C1 segment of cervical spinal cord (tissue), 14 donors: Measurements from ENCODE around the gene CHIA.
A peak's percentile ranks its signal among the peaks of the same experiment; 100 is the strongest.
"Not testable (repeated sequence)": the region's sequence is repeated elsewhere in the genome, so short reads cannot be mapped to it uniquely, and the experiment has no call there.

Experiments used
- DNase-seq, 14 donors: peaks; one replicate each; lab custom pipeline; 2025; lab: John Stamatoyannopoulos, UW

The CHIA gene

GRCh38 chr1:111285879-111286278, 4.8 kb upstream of the CHIA start:
- DNase-seq, result no peak

GRCh38 chr1:111286912-111287311, 3.7 kb upstream of the CHIA start:
- no peak for DNase-seq

DNA sequence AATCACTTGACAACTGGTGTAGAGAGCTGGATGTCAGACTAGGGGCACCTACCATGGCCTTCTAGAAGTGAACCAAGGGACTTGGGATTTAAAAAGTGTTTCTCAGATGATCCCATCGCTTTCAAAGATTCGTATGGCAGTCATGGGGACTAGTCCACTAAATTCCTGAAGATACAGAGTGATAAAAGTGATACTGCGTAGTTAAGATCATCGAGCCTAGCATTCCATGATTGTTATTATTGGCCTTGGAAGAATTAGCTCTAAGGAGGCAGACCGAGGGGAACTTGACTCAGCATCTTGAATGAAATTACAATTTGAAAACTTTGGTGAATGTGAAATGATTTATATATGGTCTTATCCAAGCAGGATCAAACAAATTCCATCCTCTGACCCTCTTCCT, 1.3 kb upstream of the CHIA start:
- DNase-seq, result no peak

- no peak for DNase-seq
Measured at GRCh38 chr1:111290104-111290503, 547 bp upstream of the CHIA start.

GRCh38 chr1:111294390-111294789, 3.7 kb downstream of the CHIA start:
- no peak for DNase-seq

GRCh38 chr1:111302374-111302773, 11.7 kb downstream of the CHIA start:
- DNase-seq, result no peak

- DNase-seq, result no peak
Measured at GRCh38 chr1:111309690-111310089, 19.0 kb downstream of the CHIA start.

GRCh38 chr1:111318523-111318922, 27.9 kb downstream of the CHIA start:
- DNase-seq, result no peak

DNA sequence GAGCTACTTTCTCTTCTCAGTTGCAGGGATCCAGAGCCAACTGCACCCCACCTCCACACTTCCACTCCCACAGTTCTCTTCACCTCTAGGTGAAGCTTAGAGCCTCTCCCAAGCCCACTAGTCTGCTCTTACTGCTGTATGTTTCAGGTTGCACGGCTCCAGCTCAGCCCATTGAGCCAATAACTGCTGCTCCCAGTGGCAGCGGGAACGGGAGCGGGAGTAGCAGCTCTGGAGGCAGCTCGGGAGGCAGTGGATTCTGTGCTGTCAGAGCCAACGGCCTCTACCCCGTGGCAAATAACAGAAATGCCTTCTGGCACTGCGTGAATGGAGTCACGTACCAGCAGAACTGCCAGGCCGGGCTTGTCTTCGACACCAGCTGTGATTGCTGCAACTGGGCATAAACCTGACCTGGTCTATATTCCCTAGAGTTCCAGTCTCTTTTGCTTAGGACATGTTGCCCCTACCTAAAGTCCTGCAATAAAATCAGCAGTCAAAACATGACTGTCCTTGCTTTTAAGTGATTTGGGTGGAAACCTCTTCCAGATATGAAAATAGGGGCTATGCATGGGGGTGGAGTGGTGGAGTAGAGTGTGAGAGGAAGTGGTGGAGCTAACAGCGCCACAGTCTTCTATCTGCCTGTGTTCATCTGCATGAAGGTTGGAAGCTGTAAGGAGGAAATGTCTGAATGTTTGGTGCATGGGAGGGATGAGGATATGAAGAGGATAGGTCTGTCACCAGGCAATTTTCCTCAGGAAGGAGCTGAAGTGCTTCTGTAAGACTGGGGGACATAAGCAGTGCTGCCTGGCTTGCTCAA, 29.6 kb downstream of the CHIA start:
- DNase-seq, result no peak

- no peak for DNase-seq
Measured at GRCh38 chr1:111323231-111323630, 32.6 kb downstream of the CHIA start.

- DNase-seq, result no peak
Measured at GRCh38 chr1:111332190-111332589, 41.5 kb downstream of the CHIA start.

GRCh38 chr1:111334169-111334568, 43.5 kb downstream of the CHIA start:
- peak in 1 of 14 donors; percentile 8 for DNase-seq

- not testable (repeated sequence) for DNase-seq
Measured at GRCh38 chr1:111335214-111335877, 44.7 kb downstream of the CHIA start.

DNA sequence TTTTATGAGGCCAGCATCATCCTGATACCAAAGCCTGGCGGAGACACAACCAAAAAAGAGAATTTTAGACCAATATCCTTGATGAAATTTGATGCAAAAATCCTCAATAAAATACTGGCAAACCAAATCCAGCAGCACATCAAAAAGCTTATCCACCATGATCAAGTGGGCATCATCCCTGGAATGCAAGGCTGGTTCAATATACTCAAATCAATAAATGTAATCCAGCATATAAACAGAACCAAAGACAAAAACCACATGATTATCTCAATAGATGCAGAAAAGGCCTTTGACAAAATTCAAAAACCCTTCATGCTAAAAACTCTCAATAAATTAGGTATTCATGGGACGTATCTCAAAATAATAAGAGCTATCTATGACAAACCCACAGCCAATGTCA, 48.2 kb downstream of the CHIA start:
- not testable (repeated sequence) for DNase-seq

GRCh38 chr1:111346089-111346885, 55.6 kb downstream of the CHIA start:
- peak in 12 of 14 donors; percentile 41 to 87 (median 67) for DNase-seq

DNA sequence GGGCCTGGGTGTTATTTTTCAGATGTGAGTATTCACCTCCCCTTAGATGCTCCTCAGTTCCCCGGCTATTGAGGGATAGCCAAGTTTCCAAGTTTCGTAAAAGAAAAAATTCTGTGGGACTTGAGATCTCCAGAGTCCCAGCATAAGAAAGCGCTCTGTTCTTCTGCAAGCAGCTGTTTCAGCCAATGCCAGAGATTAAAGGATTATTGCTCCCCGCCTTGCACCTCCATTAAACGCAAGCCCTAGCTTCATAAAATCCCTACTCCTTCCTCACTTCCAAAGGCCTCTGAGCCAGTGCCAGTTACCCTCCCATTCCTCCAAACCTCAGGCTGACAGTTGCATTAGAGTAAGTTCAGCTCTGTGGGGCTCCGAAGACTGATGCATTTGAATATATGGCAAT, 56.4 kb downstream of the CHIA start:
- DNase-seq, result no peak

DNA sequence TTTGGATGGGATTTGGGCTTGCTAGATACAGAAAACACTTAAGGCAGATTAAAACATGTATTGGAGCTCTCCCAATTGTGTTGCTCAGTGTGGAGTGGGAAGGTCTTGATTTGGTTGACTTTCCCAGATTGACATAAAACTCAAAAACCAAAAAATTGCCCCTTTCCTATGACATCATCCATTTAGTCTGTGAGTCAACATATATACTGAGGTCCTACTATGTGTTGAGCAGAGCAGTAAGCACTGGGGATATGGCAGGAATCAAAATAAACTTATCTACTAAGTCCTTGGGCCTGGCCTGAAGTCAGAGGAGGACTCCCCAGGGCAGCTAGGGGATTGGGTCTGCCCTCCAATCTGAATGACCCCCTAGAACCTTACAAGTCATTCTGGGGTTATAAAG, 61.0 kb downstream of the CHIA start:
- DNase-seq, result no peak

DNA sequence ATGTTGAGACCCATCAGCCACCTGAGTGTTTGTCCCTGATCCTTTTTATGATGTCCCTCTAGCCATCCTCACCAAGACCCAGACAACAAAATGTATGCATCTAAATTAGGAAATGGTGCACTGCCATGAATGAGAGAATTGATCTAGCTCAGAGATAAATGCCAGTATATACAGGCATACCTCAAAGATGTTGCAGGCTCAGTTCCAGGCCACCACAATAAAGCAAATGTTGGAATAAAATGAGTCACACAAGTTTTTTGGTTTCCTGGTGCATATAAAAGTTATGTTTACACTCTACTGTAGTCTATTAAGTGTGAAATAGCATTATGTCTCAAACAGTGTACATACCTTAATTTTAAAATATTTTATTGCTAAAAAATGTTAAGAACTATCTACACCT, 63.9 kb downstream of the CHIA start:
- DNase-seq, result no peak

GRCh38 chr1:111358964-111359363, 68.3 kb downstream of the CHIA start:
- no peak for DNase-seq

DNA sequence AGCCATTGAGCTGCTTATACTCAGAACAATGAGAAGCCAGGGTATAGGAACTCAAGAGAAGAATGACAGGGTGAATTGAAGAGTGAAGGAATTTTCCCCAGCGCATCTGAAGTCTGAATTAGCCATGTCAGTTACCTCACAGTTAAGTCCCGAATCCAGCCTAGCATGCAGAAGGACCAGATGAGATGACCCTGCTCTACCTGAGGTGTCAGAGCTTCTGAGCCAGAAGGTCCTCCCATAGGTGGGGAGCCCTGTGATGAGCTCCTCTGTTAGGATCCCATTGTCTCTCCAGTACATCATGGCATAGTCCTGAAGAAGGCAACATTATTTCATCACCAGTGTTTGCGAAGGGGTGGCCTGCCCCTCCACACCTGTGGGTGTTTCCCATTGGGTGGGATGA, 68.7 kb downstream of the CHIA start:
- no peak for DNase-seq

DNA sequence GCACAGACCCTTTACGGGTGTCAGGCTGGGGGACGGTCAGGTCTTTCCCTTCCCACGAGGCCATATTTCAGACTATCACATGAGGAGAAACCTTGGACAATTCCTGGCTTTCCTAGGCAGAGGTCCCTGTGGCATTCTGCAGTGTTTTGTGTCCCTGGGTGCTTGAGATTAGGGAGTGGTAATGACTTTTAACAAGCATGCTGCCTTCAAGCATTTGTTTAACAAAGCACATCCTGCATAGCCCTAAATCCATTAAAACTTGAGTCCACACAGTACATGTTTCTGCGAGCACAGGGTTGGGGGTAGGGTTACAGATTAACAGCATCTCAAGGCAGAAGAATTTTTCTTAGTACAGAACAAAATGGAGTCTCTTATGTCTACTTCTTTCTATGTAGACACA, 69.6 kb downstream of the CHIA start:
- DNase-seq, result not testable (repeated sequence)

- no peak for DNase-seq
Measured at GRCh38 chr1:111361761-111362160, 71.1 kb downstream of the CHIA start.
